H9 (cell line): Measurements from ENCODE around the gene YIPF6. TPM values are rescaled to one million over a fixed set of nuclear protein-coding genes. Genes with fewer than 3 reads are reported as not detected.

Experiments used
- DNase-seq: peaks from one replicate; pipeline ENCODE4 v3.0.0-alpha.2; 2017
- H2AFZ ChIP-seq: one replicate; pipeline ENCODE4 v1.6.1; 2013; ENCODE audit warnings: mild to moderate bottlenecking, low read length, control low read depth, moderate library complexity
- H2AK5ac ChIP-seq: 2 replicates; pipeline ENCODE4 v1.6.1; 2013; ENCODE audit warnings: low read length, control low read depth, mixed read lengths; ENCODE audit not compliant: insufficient read length
- H2BK120ac ChIP-seq: one replicate; pipeline ENCODE4 v1.6.1; 2013; ENCODE audit warnings: low read depth, mild to moderate bottlenecking, low read length, control low read depth, inconsistent platforms; ENCODE audit not compliant: poor library complexity, severe bottlenecking
- H2BK12ac ChIP-seq: 2 replicates; pipeline ENCODE4 v1.6.1; 2013; ENCODE audit warnings: low read length, control low read depth, mixed read lengths, low read depth; ENCODE audit not compliant: insufficient read length
- H2BK15ac ChIP-seq: 2 replicates; pipeline ENCODE4 v1.6.1; 2013; ENCODE audit warnings: low read depth, low read length, control low read depth
- H2BK20ac ChIP-seq: one replicate; pipeline ENCODE4 v1.6.1; 2013; ENCODE audit warnings: low read depth, mild to moderate bottlenecking, low read length, control low read depth, inconsistent platforms; ENCODE audit not compliant: poor library complexity, severe bottlenecking
- H2BK5ac ChIP-seq: 2 replicates; pipeline ENCODE4 v1.6.1; 2013; ENCODE audit warnings: low read length, control low read depth, mixed read lengths; ENCODE audit not compliant: insufficient read length
- H3K14ac ChIP-seq: 2 replicates; pipeline ENCODE4 v1.6.1; 2013; ENCODE audit warnings: low read length, control low read depth; ENCODE audit not compliant: insufficient read depth
- H3K18ac ChIP-seq: 2 replicates; pipeline ENCODE4 v1.6.1; 2013; ENCODE audit warnings: low read depth, mild to moderate bottlenecking, mixed read lengths, low read length, control low read depth; ENCODE audit not compliant: insufficient read length
- H3K23ac ChIP-seq: 2 replicates; pipeline ENCODE4 v1.6.1; 2013; ENCODE audit warnings: low read length, control low read depth, mixed read lengths, low read depth; ENCODE audit not compliant: insufficient read length
- H3K23me2 ChIP-seq: 2 replicates; pipeline ENCODE4 v1.6.1; 2013; ENCODE audit warnings: low read depth, mild to moderate bottlenecking, mixed read lengths, low read length, control low read depth; ENCODE audit not compliant: insufficient read length, poor library complexity, severe bottlenecking
- H3K27ac ChIP-seq: 2 replicates; pipeline ENCODE4 v1.5.1; 2013; ENCODE audit warnings: low read length, control low read depth, mixed read lengths, low read depth; ENCODE audit not compliant: insufficient read length
- H3K27me3 ChIP-seq: 2 replicates; pipeline ENCODE4 v1.6.1; 2013; ENCODE audit warnings: low read length, control low read depth, inconsistent platforms; ENCODE audit not compliant: insufficient read depth
- H3K4ac ChIP-seq: 2 replicates; pipeline ENCODE4 v1.6.1; 2013; ENCODE audit warnings: low read depth, mild to moderate bottlenecking, control low read depth, inconsistent platforms, low read length, moderate library complexity
- H3K4me1 ChIP-seq: 2 replicates; pipeline ENCODE4 v1.6.1; 2013; ENCODE audit warnings: low read length, control low read depth, inconsistent platforms; ENCODE audit not compliant: insufficient read depth
- H3K4me2 ChIP-seq: 2 replicates; pipeline ENCODE4 v1.6.1; 2013; ENCODE audit warnings: low read length, control low read depth, mixed read lengths; ENCODE audit not compliant: insufficient read length, insufficient read depth
- H3K56ac ChIP-seq: 2 replicates; pipeline ENCODE4 v1.6.1; 2013; ENCODE audit warnings: low read depth, mild to moderate bottlenecking, mixed read lengths, low read length, control low read depth; ENCODE audit not compliant: insufficient read length
- H3K79me1 ChIP-seq: 2 replicates; pipeline ENCODE4 v1.6.1; 2013; ENCODE audit warnings: low read depth, mild to moderate bottlenecking, moderate library complexity, low read length, control low read depth, inconsistent platforms; ENCODE audit not compliant: insufficient read depth, poor library complexity, severe bottlenecking
- H3K79me2 ChIP-seq: 2 replicates; pipeline ENCODE4 v1.6.1; 2013; ENCODE audit warnings: low read length, control low read depth, inconsistent platforms; ENCODE audit not compliant: insufficient read depth
- H3K9ac ChIP-seq: 2 replicates; pipeline ENCODE4 v1.6.1; 2013; ENCODE audit warnings: low read length, control low read depth, mixed read lengths; ENCODE audit not compliant: insufficient read length; ENCODE audit errors: extremely low read depth
- H3K9me3 ChIP-seq: one replicate; pipeline ENCODE4 v1.6.1; 2013; ENCODE audit warnings: low read depth, low read length, inconsistent platforms; ENCODE audit not compliant: control insufficient read depth
- H3T11ph ChIP-seq: one replicate; pipeline ENCODE4 v1.6.1; 2013; ENCODE audit warnings: mild to moderate bottlenecking, low read length, control low read depth, inconsistent platforms
- H4K20me1 ChIP-seq: one replicate; pipeline ENCODE4 v1.6.1; 2013; ENCODE audit not compliant: control insufficient read depth, insufficient read length, insufficient read depth
- H4K5ac ChIP-seq: 2 replicates; pipeline ENCODE4 v1.6.1; 2013; ENCODE audit warnings: low read depth, mild to moderate bottlenecking, mixed read lengths, low read length, control low read depth; ENCODE audit not compliant: insufficient read length
- H4K8ac ChIP-seq: replicated peaks from 2 replicates; pipeline ENCODE4 v1.6.1; 2013; ENCODE audit warnings: low read length, control low read depth, mixed read lengths, low read depth; ENCODE audit not compliant: insufficient read length
- H4K91ac ChIP-seq: 2 replicates; pipeline ENCODE4 v1.6.1; 2013; ENCODE audit warnings: low read depth, mild to moderate bottlenecking, moderate library complexity, mixed read lengths, low read length, control low read depth; ENCODE audit not compliant: insufficient read length
- H3K27ac Mint-ChIP-seq, 3 experiments: 2 replicates in 2 of 3; 3 replicates in 1 of 3; pipeline ENCODE4 v1.8.0; 2020 to 2021; ENCODE audit warnings: mixed read lengths in 3 of 3, mild to moderate bottlenecking in 1 of 3, moderate library complexity in 1 of 3
- H3K27me3 Mint-ChIP-seq: 2 replicates; pipeline ENCODE4 v1.8.0; 2021; ENCODE audit warnings: low read depth, mild to moderate bottlenecking, moderate library complexity, mixed read lengths
- H3K36me3 Mint-ChIP-seq, 3 experiments: 2 replicates in 2 of 3; 3 replicates in 1 of 3; pipeline ENCODE4 v1.8.0; 2020 to 2021; ENCODE audit warnings: low read depth in 3 of 3, mixed read lengths in 3 of 3; ENCODE audit not compliant: insufficient read depth in 1 of 3
- H3K4me1 Mint-ChIP-seq, 2 experiments: 2 replicates each; pipeline ENCODE4 v1.8.0; 2020; ENCODE audit warnings: mixed read lengths in 2 of 2
- H3K4me3 Mint-ChIP-seq, 2 experiments: 2 replicates in 1 of 2; 3 replicates in 1 of 2; pipeline ENCODE4 v1.8.0; 2020 to 2021; ENCODE audit warnings: mild to moderate bottlenecking in 2 of 2, mixed read lengths in 2 of 2, moderate library complexity in 1 of 2
- H3K9me3 Mint-ChIP-seq, 2 experiments: 2 replicates in 1 of 2; 3 replicates in 1 of 2; pipeline ENCODE4 v1.8.0; 2020; ENCODE audit warnings: mild to moderate bottlenecking in 2 of 2, mixed read lengths in 2 of 2, moderate library complexity in 1 of 2
- CTCF ChIP-seq: fragments of 200-600 bp; sonication (generic); conservative IDR thresholded peaks from 3 replicates; pipeline ENCODE4 v1.8.0; 2021; ENCODE audit warnings: antibody characterized with exemption, mild to moderate bottlenecking
- WGBS: extraction: QIAGEN DNeasy Blood & Tissue Kit; methylation state at CpG from one replicate; pipeline ENCODE4 v1.1.7; 2013; ENCODE audit warnings: missing lambda C conversion rate, low lambda C conversion rate, mixed read lengths; ENCODE audit not compliant: insufficient read length; ENCODE audit errors: extremely low coverage; 5-methylcytosine and 5-hydroxymethylcytosine counted together
- total RNA-seq: library from RNA; stranded (reverse); gene quantifications from 2 replicates; pipeline ENCODE4 v1.2.1, GENCODE V29; 2021

YIPF6 gene
- total RNA-seq, 1 experiment from 2014 or later = 31.8 TPM

GRCh38 chrX:68487254-68487653 is 11.6 kb upstream of the YIPF6 start:
- no peak overlapping the region for H4K91ac ChIP-seq
- Mint-ChIP-seq H3K27ac (no peak overlapping the region), H3K27me3 (peaks cover 2% of the 10 kb centered on the region; the same call in 1 of the 2 replicates), H3K9me3 (peaks cover 40 to 54% of the 10 kb centered on the region in 2 experiments), H3K36me3 (no peaks in the 10 kb centered on the region; a peak in 1 of 7 replicates), H3K4me1 (0 out of 4 replicates have a peak, but pooled peaks cover 0 to 3% of the 10 kb centered on the region in 2 experiments), H3K4me3 (no peak overlapping the region)
- H3K23ac ChIP-seq = no peak overlapping the region
- no peak overlapping the region for H2AFZ ChIP-seq
- no peak overlapping the region for H2BK15ac ChIP-seq
- H2BK5ac ChIP-seq = no peak overlapping the region
- no peak overlapping the region for H3K27ac ChIP-seq
- no peak overlapping the region for H2AK5ac ChIP-seq
- no peak overlapping the region for H2BK20ac ChIP-seq
- H3T11ph ChIP-seq = no peak overlapping the region
- no CpG with 5 or more reads among the region's 4 CpGs for WGBS
- H3K23me2 ChIP-seq = no peaks in the 10 kb centered on the region
- DNase-seq = no peak
- no peak overlapping the region for H4K8ac ChIP-seq
- no peak overlapping the region for H2BK120ac ChIP-seq
- H3K79me2 ChIP-seq = no peaks in the 10 kb centered on the region
- no peak overlapping the region for H3K9ac ChIP-seq
- H3K56ac ChIP-seq = no peak overlapping the region
- H3K4me1 ChIP-seq = no peaks in the 10 kb centered on the region
- no peak overlapping the region for H4K5ac ChIP-seq
- no peak overlapping the region for H3K4me2 ChIP-seq
- TF ChIP-seq CTCF = no peak
- no peaks in the 10 kb centered on the region for H3K27me3 ChIP-seq
- no peak overlapping the region for H3K4ac ChIP-seq
- H4K20me1 ChIP-seq = no peaks in the 10 kb centered on the region
- no peaks in the 10 kb centered on the region for H3K79me1 ChIP-seq
- H2BK12ac ChIP-seq = no peak overlapping the region
- H3K18ac ChIP-seq = no peak overlapping the region
- peaks cover 35% of the 10 kb centered on the region for H3K9me3 ChIP-seq
- H3K14ac ChIP-seq = no peak overlapping the region
